ENCODE measurements around the gene PNMA3.
"Not testable (repeated sequence)": the region's sequence is repeated elsewhere in the genome, so short reads cannot be mapped to it uniquely, and the experiment has no call there.

PNMA3 gene, protein sequence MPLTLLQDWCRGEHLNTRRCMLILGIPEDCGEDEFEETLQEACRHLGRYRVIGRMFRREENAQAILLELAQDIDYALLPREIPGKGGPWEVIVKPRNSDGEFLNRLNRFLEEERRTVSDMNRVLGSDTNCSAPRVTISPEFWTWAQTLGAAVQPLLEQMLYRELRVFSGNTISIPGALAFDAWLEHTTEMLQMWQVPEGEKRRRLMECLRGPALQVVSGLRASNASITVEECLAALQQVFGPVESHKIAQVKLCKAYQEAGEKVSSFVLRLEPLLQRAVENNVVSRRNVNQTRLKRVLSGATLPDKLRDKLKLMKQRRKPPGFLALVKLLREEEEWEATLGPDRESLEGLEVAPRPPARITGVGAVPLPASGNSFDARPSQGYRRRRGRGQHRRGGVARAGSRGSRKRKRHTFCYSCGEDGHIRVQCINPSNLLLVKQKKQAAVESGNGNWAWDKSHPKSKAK

DNA sequence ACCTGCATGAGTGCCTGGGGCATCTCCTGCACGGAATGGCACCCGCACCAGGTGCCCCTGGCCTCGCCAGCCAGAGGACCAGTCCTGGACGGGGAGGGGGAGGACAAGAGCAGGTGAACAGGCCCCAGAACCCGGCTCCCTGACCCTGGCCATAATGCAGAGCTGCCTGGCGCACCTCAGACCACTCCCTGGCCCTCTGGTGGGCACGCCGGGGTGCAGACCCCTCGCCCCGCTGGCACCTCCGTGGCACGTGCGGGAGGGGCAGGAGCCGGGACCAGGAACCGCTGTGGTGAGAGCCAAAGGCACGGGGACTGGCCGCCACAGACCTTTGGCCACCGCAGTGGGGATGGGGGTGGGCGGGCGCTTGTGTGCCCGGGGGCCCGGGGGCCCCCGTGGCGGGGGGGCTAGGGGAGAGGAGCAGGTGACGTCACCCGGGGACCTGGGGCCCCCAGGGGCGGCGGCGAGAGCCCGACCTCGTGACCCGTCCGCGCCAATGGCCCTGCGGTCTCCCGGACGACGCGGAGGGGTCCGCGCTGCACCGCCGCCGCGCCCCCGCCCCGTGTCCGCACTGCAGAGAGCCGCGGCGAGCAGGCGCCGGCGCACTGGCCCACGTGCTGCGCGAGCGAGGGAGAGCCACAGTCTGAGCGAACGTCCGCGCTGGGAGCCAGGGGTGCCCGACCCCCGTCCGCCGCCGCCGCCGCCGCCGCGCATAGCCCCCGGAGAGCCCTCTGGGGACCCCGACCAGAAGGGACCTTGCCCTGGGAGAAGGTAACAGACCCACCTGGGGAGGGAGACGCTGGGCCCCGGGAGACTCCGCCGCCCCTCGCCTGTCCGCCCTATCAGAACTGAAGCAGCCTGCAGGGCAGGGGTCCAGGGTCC lies at the start of gene PNMA3:
TSS of gene PNMA3 (plus strand) at position 600 of the 879 bp plus-strand sequence. CDS start 586 bp downstream, outside the sequence.
- DNase-seq: no peak

DNA sequence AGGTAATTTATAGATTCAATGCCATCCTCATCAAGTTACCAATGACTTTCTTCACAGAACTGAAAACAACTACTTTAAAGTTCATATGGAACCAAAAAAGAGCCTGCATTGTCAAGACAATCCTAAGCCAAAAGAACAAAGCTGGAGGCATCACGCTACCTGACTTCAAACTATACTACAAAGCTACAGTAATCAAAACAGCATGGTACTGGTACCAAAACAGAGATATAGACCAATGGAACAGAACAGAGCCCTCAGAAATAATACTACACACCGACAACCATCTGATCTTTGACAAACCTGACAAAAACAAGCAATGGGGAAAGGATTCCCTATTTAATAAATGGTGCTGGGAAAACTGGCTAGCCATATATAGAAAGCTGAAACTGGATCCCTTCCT lies 39.1 kb upstream of the PNMA3 start:
- DNase-seq: not testable (repeated sequence)

DNA sequence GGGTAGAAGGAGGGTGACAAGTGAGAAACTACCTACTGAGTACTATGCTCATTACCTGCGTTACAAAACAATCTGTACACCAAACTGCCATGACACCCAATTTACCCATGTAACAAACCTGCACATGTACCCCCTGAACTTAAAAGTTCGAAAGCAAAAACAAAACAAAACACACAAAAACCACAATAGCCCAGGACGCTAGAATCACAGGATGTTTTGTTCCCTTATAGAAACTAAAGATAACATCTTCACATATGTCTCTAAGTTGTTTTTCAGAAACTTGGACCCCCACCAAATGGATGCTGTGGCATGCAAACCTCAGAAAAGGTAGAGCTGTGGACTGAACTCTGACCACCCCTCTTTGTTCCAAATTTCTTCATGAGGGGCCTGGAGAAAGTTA lies 37.1 kb upstream of the PNMA3 start:
- no peak for DNase-seq

DNA sequence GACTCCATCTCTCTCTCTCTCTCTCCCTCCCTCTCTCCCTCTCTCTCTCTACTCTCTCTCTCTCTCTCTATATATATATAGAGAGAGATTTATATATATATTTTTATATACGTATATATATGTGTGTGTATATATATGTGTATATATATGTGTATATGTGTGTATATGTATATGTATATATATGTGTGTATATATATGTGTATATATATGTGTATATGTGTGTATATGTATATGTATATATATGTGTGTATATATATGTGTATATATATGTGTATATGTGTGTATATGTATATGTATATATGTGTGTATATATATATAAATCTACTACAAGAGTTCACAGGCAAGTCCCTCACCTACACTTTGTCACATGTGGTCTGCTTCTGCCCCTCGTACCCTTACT lies 29.8 kb upstream of the PNMA3 start:
- DNase-seq: not testable (repeated sequence)

DNA sequence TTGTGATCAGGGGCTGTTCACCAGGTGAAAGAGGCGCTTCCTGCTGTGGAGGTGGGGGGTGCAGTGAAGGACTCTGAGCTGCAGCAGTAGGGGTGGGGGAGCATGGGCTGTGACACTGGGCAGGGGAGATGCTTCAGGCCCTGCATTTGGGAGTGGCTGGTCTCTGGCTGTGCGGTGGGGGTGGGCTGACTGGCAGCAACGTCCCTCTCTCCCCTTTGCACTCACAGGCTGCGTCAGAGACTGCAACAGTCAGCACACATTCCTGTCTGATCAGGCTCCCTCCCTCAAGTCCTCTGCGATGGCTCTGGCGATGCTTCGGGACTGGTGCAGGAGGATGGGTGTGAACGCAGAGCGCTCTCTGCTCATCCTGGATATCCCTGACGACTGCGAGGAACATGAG lies 27.8 kb upstream of the PNMA3 start:
- DNase-seq: not testable (repeated sequence)

DNA sequence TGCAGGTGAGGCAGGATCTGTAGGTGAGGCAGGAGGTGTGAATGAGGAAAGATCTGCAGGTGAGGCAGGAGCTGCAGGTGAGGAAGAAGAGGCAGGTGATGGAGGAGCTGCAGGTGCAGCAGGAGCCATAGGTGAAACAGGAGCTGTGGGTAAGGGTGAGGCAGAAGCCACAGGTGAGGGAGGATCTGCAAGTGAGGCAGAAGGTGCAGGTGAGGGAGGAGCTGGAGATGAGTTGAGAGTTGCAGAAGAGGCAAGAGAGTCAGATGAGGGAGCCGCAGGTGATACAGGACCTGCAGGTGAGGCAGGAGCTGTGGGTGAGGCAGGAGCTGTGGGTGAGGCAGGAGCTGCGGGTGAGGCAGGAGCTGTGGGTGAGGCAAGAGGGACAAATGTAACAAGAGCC lies 27.1 kb upstream of the PNMA3 start:
- no peak for DNase-seq

DNA sequence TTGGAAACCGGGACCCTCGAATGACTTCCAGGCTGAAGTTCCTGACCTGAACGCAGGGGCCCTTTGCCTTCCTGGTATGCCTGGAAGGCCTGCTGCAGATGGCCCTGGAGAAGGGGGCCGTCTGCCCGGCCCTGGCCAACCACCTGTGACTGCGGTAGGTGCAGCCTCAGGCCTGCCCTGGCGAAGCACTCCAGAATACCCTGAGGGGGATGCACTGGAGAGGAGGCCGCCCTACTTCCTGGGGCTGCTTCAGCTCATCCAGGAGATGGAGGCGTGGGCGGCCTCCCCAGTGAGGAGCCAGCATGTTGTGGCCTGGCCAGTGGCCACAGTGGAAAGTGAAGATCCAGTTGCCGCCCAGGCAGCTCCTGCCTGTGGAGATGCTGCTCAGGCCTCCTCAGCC lies 26.4 kb upstream of the PNMA3 start:
- no peak for DNase-seq

DNA sequence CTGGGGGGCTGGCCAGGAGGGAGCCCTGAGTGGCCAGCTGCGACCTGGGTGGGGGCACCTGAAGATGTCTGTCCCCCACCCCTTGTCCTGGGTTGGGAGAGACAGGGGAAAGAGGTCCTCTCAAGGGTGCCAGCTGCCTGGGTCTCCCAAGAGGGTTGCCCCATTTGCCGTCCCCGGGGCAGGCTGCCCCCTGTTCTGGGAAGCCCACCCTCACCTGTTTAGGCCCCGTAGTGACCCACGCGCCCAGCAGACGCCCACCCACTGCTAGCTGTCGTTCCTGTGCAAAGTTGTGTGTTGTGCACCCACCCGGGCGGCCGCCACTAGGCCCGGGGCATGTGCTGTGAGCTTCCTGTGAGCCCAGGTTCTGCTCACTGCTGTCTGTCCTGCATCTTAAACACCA lies 25.5 kb upstream of the PNMA3 start:
- DNase-seq: no peak

DNA sequence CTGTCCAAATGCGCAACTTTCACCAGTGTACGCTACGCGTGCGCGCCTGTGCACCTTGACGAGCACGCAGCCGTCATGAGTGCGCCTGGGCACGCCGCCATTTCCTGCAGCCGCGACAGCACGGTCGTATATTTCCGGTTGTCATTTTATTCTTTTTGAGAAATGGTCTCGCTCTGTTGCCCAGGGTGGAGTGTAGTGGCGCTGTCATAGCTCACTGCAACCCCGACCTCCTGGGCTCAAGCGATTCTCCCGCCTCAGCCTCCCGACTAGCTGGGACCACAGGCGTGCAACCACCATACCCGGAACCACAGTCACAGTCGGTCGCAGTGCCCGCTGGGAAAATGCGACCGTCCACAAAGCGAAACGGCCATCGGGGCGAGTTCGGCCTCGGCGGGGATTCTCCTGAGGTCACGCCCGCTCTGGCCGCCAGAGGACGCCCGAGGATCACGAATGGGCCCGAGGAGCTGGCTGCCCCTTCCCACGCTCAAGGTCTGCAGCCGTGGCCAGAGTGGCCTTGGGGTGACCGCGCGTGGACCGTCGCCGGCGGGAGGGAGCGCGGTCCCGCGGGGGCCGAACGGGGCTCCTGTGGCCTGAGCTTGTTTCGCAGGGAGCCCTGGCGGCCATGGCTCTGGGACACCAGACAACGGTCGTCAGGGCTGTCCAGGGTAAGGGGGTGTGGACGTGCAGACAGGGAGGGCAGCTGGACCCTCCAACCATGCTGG lies 23.7 kb upstream of the PNMA3 start:
- DNase-seq: no peak

DNA sequence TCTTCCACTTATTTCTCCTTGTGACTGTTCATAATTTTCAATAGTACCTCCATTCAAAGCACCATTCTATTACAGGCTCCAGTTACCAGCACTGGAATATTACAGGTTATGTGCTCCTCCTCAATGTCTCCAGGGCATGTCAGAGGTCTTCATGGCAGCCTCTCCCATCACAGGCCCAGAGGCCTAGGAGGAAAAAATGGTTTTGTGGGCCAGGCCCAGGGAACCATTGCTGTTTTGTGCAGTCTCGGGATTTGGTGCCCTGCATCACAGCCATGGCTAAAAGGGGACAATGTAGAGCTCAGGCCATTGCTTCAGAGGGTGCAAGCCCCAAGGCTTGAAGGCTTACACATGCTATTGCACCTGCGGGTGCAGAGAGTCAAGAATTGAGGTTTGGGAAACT lies 7.2 kb upstream of the PNMA3 start:
- DNase-seq: no peak

DNA sequence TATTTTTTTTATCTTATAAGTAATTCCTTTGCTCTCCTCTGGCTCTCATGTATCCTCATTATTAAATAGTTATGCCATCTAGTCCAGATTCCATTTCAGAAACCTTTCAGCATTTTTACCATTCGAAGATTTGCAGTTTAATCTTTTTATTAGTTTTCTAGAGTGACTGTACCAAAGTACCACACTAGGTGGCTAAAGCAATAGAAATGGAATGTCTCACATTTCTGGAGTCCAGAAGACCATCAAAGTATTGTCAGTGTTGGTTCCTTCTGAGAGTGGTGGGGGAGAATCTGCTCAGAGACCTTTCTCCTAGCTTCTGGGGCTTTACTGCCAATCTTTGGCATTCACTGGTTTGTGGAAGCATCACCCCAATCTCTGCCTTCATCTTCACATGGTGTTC lies 3.7 kb upstream of the PNMA3 start:
- no peak for DNase-seq

DNA sequence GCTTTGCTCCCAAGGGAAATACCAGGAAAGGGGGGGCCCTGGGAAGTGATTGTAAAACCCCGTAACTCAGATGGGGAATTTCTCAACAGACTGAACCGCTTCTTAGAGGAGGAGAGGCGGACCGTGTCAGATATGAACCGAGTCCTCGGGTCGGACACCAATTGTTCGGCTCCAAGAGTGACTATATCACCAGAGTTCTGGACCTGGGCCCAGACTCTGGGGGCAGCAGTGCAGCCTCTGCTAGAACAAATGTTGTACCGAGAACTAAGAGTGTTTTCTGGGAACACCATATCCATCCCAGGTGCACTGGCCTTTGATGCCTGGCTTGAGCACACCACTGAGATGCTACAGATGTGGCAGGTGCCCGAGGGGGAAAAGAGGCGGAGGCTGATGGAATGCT lies 1.0 kb downstream of the PNMA3 start:
- DNase-seq: no peak

DNA sequence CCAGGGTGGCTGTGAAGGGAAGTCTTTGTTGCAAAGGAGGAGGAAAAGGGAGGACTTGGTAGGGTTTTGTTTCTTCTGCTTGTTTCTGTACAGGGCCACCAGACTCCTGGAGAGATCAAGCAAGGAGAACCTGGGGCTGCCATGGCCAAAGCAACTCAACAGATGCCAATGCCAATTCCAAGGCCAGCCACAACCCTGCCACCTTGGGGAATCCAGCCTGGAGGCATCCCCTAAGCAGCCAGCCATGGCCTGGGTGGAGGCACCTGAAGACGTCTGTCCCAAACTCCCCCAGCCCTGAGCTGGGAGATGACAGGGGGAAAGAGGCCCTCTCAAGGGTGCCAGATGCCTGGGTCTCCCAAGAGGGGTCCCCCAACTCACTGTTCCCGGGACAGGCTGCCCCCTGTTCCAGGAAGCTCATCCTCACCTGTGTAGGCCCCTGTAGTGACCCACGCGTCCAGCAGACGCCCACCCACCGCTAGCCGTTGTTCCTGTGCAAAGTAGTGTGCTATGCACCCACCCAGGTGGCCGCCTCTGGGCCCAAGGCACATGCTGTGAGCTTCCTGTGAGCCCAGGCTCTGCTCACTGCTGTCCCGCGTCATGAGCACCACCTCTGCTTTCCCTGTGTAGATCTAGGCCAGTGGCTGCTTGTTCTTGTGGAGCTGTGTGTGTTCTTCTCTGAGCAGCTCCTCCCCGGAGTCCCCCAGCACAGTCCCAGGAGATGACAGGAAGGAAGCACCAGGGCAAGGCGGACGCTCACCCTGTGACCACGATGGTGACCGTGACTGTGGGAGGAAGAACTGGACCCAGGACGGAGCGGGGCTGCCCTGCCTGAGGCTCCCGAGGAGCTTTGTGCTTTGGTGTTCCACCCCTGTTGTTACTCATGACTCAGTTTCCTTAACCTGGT lies 3.2 kb downstream of the PNMA3 start:
- DNase-seq: no peak

DNA sequence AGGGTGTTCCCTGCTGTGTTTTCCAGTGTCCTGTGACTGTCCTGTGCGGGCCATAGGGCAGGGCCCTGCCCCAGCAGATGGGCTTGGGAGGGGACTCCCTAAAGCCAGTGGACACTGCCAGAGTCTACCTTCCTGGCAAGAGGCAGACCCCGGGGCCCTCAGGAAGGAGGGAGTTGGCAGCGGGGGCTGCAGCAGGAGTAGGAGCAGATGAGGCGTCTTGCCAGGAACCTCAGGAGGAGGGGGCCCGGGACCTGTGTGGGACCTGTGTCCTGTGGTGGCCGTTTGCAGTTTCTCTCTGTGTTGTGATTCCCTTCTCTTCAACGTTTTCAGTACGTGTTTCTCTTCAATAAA lies 3.8 kb downstream of the PNMA3 start:
- no peak for DNase-seq

DNA sequence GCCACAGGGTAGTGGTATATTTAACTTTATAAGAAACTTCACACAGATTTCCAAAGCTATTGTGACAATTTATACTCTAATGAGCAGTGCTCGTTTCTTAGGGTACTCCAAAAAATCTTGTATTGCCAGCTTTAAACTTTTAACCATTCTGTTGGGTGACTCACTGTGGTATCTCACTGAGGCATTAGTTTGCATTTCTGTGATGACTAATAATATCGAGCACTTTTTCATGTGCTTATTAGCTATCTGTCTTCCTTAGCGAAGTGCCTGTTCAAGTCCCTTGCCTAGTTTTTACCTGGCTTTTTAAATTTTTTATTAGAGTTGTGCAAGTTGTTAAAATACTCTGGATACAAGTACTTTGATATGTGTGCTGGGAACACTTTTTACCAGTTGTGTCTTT lies 5.5 kb downstream of the PNMA3 start:
- no peak for DNase-seq

DNA sequence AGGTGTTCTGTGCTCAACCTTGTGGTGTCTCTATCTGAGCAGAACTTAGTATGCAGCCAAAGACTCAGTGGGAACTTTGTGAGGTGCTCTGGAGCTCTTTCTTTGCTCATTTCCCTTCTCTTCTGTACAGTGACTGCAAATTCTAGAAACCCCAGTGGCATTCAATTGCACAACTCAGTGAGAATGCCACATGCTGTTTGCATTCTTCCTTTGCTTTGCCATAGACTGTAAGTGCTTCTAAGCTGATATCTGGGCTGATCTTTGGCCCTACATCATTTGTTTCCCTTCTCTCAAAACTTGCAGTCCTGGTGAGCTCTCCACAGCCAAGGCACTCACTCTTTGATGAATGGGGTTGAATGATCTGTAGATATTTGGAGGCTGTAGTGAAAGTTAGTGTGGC lies 7.0 kb downstream of the PNMA3 start:
- DNase-seq: no peak

DNA sequence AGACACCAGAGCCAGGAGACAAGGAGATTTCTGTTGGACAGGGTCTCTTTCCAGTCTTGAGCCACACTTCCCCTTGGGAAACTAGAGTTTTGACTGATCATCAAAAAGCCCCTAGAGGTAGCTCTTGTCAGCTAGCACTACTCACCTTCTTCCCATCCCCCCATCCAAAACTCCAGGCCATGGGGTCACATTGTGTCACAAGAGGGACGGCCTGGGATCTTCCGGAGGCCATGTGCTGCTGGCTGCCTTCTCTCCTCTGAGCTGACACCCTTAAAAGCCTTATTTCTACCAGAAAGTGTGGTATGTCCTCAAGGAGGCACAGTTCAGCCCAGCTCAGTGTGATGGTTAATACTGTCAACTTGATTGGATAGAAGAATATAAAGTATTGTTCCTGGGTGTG lies 7.8 kb downstream of the PNMA3 start:
- no peak for DNase-seq

DNA sequence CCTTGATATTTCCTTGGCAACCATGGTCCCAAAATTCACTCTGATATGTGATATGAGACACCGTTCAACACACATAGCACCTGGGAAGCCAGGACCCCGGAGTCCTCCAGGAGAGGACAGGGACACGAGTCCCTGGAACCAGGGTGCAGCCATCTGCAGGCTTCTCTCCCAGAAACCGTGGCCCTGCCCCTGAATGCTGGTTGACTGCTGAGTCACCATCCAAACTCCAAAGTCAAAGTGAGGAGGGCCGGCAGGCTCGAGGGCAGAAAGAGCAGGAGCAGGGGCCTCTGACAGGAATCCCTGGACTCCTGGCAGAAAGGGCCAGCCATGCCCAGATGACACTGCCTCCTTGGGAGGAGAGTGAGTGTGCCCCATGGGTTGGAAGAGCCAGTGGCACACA lies 9.1 kb downstream of the PNMA3 start:
- no peak for DNase-seq

DNA sequence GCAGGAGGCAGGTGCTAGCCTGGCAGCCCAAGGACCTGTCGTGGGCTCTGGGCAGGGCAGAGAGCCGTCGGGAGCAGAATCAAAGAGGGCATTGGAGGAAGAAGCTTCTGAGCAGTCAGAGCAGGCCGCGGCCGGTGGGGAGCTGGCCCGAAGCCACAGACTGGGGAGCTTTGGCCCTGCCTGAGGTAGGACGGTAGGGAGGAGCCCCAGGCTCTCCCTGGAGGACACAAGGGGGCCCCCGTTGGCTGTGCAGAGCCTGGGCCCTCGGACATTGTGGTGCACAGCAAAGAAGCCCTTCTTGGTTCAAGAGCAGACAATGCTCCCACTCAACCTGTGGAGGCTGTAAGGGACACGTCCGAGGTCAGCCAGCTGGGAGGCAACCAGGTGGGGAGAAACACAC lies 10.1 kb downstream of the PNMA3 start:
- DNase-seq: not testable (repeated sequence)

DNA sequence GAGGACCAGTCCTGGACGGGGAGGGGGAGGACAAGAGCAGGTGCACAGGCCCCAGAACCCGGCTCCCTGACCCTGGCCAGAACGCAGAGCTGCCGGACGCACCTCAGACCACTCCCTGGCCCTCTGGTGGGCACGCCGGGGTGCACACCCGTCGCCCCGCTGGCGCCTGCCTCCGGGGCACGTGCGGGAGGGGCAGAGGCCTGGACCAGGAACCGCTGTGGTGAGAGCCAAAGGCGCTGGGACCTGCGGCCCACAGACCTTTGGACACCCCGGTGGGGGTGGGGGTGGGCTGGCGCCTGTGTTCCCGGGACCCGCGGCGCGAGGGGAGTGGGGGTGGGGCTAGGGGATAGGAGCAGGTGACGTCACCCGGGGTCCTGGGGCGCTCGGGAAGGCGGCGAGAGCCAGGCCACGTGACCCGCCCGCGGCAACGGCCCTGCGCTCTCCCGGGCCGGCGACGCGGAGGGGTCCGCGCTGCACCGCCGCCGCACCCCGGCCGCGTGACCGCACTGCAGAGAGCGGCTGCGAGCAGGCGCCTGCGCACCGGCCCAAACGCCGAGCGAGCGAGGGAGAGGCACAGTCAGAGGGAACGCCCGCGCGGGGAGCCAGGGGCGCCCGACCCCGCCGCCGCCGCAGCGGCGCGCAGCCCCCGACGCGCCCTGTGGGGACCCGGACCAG lies 15.8 kb downstream of the PNMA3 start, which contains the start of gene PNMA6A:
TSS of gene PNMA6A (plus strand) at position 546 of the 675 bp plus-strand sequence. CDS start 609 bp downstream, outside the sequence.
- not testable (repeated sequence) for DNase-seq

DNA sequence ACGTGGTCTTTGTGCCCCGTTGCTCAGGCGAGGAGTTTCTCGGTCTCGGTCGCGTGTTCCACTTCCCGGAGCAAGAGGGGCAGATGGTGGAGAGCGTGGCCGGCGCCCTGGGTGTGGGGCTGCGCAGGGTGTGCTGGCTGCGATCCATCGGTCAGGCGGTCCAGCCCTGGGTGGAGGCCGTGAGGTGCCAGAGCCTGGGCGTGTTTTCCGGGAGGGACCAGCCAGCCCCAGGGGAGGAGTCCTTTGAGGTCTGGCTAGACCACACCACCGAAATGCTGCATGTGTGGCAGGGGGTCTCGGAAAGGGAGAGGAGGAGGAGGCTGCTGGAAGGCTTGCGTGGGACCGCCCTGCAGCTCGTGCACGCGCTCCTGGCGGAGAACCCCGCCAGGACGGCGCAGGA lies 17.1 kb downstream of the PNMA3 start:
- DNase-seq: not testable (repeated sequence)

All from NCI-H2171 (cell line).